ENCODE data around the gene CASK.

Gene CASK

DNA sequence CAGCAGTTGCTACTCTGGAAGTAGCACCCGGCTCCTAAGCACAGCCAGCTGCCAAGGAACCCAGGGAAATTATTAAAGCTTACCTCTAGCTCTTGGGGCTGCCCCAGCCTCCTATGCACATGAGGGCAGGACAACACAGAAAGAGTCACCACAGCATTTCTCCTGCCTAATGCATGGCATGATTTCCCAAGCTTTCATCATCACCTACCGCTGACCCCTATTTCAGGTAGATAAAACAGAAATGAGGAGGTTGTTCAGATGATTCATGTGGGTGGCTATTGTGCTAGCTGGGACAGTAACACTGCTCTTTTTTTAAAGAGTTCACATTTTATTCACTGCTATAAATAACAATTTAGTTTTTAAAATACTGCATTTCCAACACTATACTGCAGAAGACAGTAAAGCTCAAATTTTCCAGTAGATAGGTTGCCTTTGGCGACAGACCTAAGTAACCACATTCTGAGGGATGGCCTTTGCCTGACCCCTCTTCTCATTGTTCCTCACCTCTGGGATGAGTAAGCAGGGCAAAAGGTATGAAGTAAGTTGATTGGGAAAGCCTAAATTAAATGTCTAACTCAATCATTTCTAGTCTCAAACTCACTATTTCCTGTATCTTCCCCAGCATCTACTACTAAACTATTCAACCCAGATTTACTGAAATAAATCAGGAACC, 16.7 kb downstream of the CASK start:
- DNase-seq: no peak

GRCh38 chrX:41903544-41903943, 19.8 kb downstream of the CASK start:
- DNase-seq: no peak

DNA sequence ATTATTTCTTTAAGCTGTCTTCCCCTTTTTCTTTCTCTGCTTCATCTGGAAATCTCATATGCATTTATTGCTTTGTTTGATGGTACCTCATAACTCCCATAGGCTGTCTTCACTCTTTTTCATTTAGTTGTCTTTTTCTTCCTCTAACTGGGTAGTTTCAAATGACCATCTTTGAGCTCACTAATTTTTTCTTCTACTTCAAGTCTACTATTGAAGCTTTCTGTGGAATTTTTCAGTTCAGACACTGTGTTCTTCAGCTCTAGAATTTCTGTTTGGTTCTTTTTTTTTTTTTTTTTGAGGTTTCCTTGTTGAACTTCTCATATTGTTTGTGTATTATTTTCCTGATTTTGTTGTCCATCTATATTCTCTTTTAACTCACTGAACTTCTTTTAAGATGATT, 23.0 kb downstream of the CASK start:
- no peak for DNase-seq

DNA sequence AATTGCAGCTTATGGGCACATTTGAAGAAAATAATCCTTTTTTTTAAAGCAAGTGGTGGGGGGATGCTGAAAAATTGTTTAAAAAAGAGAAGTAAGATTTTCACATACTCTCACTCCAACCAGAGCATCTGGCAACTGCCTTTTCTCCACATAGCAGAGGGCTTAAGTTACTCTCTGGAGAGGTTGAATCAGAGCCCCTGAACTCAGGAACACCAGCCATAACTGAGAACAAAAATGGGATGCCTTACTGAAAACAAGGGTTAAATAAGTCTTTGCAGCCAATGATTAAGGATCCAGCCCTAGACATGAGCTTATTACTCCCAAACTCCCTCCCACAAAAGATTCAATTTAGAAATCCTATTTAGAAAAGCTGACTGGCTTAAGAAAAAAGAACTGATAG, 27.5 kb downstream of the CASK start:
- no peak for DNase-seq

- DNase-seq: no peak
These were observed 33.3 kb downstream of the CASK start for GRCh38 chrX:41890026-41890423.

DNA sequence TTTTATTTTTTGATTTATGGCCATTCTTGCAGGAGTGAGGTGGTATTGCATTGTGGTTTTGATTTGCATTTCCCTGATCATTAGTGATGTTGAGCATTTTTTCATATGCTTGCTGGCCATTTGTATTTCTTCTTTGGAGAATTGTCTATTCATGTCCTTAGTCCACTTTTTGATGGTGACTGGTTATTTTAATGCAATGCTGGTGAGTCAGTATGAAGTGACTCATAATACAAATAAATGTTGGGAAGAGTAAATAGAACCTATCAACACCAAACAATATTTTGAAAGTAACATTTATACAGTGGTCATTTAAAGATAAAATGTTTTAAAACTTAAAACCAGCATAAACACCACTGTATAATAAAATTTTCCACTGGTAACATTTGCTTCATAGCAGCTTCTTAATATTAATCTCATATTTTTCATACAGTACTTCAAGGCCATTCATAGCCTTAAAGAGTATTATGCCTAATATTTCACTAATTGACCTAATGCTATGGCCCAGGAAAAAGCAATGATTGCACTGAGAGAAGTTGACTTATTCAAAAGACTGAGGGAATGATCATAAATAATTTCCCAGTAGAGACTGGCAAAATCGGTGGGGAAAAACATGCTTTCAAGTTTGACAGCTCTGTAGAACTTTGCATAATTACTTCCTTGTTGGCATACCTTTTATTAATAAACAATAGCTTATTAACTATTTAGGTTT, 33.9 kb downstream of the CASK start:
- DNase-seq: no peak

DNA sequence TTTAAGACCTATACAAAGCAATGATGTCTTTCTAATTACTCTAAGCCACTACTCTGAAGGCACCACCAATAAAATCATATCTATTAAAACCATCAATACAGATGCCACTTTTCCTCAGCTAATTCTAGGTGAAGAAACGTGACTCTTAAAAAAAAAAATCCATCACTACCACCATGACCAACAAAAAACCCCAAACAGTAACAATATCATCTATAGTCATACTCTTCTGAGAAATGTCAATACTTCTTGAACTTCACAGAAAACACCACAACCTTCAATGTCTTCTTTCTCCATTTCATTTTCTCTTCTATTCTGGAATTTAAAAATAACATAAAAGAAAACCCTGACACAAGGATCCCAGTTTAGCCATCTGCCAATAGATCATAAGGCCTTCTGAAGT, 35.7 kb downstream of the CASK start:
- no peak for DNase-seq

DNA sequence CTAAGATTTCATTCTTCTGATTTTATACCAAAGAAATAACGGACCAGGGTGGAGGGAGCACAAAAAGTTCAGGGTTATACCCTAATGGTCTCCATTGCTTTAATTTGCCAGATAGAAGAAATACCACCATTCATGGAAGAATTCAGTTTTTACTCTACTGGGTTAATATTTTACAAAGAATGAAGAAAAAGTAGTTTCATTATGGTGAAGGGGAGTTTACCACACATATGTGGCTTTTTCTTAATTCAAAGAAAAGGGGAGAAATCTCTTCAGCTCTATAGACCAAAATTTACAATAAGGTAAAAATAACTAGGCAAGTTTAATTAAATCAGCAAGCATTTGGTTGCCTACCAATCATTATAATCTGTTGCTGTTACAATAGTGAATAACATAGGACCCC, 37.6 kb downstream of the CASK start:
- DNase-seq: no peak

DNA sequence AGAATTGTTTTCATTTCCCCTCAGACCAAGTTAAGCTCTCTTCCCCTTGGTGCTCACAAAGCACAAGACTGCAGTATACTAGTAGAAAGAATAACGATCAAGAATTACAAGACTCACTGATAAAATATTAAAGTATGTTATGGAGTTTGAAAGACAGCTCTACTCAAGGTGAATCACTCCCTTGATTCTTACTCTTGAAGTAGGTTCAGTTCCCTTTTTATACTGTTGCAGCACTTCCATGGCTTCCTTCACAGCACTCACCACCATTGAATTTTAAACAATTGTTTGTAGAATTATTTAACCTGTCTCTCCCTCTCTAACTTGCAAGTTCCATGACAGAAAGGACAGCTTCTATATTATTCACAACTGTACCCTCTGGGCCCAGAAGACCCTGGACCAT, 42.2 kb downstream of the CASK start:
- no peak for DNase-seq

DNA sequence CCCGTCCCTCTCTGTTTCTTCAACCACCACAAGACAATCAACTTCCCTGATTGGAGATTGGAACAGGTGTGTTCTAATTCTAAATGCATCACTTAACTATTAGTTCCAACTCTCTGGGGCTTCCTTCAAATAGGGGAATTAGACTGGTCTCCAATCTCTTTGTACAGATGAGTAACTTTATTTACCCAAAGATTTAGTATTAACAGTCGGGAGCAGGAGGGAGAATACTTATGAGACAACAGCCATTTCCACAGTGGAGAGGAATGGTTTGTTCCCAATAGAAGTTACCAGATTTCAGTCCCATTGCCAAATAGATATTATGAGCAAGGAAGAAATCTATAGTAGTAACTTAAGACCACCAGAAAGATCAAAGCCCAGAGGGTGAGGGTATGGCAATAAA, 46.2 kb downstream of the CASK start:
- no peak for DNase-seq

GRCh38 chrX:41875142-41875541, 48.2 kb downstream of the CASK start:
- no peak for DNase-seq

GRCh38 chrX:41870719-41871151, 52.6 kb downstream of the CASK start:
- DNase-seq: no peak

DNA sequence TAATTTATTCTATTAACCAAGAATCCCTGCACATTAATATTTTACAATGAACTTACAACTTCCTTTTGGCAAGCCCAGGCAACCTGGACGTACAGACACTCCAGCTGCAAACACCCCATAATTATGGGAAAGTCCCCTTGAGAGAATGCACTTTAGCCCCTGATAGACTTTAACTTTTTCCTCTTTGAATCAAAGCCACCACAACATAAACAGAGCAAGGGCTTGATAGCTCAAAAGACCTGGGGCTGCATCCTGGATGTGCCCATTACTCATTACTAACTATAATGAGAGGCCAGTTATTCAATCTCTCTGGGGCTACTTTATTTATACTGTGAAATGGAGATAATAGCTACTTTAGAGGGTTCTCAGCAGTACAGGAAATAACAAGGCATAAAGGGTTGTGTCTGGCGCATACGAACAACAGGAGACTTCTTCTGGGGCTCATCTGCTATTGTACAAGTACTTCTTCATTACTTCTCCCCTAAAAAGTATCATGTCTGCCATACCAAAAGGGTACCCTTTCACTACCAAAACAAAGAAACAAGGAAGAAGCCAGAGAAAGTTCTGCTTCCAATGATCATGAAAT, 54.9 kb downstream of the CASK start:
- no peak for DNase-seq

DNA sequence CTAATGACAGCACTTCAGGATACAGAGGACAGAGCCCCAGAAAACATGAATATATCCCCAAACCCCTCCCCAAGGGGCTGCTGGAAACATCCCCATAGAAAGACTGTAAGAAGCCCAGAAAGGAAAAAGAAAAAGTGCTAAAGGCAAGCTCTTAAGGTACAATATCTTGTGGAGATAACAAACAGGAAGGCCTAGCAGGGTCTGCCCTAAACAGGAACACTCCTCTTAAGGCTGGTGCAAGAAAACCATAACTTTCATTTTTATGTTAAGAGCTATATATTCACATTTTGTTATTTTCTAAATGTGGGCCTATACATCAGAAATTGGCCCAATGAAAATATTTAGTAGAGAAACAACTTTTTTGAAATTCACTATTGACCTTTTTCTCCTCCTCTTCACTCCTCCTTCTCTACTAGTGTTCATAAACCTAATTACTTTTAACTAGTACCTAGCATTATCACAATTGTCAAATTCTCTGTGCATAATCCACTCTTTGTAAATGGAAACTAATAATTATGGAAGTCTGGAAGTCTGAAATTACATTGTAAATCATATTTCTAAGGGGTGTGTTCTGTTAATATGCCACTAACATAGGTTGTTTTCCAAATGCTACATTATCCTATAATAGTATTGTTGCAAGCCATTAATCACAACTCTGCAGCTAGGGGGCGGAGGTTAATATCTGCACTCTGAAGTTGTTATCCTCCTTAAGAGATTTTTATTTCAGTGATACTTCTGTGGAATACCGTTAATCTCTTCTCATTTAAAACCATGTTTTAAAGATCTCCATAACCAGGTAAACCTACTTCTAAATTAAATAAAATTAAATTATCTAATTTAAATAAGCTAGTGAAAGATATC, 59.8 kb downstream of the CASK start:
- DNase-seq: no peak

- DNase-seq: no peak
These were observed 60.7 kb downstream of the CASK start for GRCh38 chrX:41862562-41863184.

DNA sequence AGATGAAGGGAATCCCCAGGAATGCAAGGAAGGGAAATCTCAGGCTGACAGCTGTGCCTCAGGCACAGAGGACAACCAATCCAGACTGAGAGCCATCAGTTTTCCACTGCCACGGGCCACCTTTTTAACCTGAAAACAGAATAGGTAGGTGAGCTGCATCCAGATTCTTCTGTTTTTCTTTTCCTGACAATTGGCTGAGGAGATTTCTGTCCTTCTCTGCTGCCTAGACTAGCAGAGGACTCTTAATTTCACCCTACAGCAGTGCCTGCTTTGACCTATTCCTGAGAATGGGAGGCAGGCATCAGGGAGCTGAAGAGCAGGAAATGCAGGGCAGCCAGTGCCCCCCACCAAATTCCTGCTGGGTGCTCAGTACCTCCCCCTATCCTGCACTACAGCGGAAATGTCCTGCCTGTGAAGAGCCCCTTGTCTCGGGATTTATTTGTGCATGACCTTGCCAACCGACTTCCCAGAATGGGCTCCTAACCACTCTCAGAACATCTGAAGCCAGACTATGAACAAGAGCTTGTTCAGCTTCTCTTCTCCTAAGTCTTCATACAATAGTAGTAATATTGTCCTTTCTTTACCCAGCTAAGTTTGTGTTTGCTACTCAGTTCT, 65.1 kb downstream of the CASK start:
- no peak for DNase-seq

- no peak for DNase-seq
These were observed 65.7 kb downstream of the CASK start for GRCh38 chrX:41857670-41858069.

DNA sequence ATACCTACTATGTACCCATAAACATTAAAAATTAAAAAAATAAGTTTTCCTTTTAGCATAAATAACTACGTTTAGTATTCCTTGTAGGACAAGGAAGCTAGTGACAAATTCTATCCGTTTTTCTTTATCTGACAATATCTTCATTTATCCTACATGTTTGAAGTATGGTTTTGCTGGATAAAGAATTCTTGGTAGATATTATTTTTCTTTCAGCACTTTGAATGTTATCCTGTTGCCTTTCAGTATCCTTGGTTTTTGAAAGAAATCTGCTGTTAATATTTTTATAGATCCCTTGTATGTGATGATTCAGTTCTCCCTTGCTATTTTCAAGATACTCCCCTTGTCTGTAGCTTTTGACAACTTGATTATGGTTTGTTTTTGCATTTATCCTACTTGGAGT, 76.6 kb downstream of the CASK start:
- DNase-seq: no peak

- no peak for DNase-seq
These were observed 85.9 kb downstream of the CASK start for GRCh38 chrX:41837270-41837944.

- no peak for DNase-seq
These were observed 94.5 kb downstream of the CASK start for GRCh38 chrX:41828826-41829225.

DNA sequence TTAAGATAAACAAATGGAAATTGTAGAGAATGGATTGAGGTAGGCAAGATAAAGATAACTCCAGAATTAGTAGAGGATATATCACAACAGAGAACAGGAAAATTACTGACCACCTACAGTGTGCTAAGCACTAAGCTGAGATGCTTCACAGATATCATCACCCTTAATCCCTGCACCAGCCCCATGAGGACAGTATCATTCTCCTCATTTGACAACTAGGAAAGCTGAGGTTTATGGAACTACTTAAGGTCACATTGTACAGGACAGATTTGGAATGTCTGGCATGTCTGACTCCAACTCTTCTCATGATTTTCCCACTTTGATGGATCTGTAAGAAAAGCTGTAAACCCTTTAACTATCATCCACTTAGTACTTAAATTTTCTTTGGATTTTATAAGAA, 95.5 kb downstream of the CASK start:
- no peak for DNase-seq

- no peak for DNase-seq
These were observed 97.6 kb downstream of the CASK start for GRCh38 chrX:41825796-41826195.
